Stimulated activated CD4-positive, alpha-beta T cell treated with anti-CD3 and anti-CD28 coated beads, Interleukin-4, amount 100 ng/mL, for 24 hours (primary cell): ENCODE results near the gene RUFY1.
A peak's percentile ranks its signal among the peaks of the same experiment; 100 is the strongest.
"Not testable (repeated sequence)": the region's sequence is repeated elsewhere in the genome, so short reads cannot be mapped to it uniquely, and the experiment has no call there.

Source experiments
- DNase-seq: peaks from one replicate; pipeline ENCODE4 v3.0.0-alpha.2; 2020

RUFY1 gene, protein sequence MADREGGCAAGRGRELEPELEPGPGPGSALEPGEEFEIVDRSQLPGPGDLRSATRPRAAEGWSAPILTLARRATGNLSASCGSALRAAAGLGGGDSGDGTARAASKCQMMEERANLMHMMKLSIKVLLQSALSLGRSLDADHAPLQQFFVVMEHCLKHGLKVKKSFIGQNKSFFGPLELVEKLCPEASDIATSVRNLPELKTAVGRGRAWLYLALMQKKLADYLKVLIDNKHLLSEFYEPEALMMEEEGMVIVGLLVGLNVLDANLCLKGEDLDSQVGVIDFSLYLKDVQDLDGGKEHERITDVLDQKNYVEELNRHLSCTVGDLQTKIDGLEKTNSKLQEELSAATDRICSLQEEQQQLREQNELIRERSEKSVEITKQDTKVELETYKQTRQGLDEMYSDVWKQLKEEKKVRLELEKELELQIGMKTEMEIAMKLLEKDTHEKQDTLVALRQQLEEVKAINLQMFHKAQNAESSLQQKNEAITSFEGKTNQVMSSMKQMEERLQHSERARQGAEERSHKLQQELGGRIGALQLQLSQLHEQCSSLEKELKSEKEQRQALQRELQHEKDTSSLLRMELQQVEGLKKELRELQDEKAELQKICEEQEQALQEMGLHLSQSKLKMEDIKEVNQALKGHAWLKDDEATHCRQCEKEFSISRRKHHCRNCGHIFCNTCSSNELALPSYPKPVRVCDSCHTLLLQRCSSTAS

DNA sequence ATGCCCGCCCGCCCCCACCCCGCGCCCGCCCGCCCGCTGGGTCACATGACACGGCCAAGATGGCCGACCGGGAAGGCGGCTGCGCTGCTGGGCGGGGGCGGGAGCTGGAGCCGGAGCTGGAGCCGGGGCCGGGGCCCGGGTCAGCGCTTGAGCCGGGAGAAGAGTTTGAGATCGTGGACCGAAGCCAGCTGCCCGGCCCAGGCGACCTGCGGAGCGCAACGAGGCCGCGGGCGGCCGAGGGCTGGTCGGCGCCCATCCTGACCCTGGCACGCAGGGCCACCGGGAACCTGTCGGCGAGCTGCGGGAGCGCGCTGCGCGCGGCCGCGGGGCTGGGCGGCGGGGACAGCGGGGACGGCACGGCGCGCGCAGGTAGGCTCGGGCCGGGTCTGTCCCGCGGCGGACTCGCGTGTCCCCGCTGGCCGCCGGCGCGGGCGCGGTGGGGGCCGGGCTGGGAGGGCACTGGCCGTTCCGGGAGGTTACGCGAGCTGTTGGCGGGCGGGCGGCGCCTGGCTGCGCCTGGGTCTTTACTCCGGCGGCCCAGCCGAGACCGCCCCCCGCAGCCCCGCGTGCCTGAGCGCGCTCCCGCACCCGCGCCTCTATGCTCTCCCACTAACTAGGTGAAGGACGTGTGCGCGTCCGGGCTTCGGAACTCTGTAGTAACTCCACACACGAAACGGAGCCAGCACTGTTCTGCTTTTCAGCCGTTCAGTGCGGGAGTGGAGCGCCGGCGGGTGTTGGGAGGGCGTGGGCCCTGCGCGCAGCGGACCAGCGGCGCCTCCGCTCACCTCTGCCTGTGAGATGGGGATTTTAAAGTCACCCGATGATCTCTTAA is at the start of gene RUFY1:
Gene RUFY1, plus strand, starts transcription at position 44 of the 832 bp plus-strand sequence. Its CDS starts 16 bp downstream, at position 60.
- DNase-seq: peak; percentile 76

DNA sequence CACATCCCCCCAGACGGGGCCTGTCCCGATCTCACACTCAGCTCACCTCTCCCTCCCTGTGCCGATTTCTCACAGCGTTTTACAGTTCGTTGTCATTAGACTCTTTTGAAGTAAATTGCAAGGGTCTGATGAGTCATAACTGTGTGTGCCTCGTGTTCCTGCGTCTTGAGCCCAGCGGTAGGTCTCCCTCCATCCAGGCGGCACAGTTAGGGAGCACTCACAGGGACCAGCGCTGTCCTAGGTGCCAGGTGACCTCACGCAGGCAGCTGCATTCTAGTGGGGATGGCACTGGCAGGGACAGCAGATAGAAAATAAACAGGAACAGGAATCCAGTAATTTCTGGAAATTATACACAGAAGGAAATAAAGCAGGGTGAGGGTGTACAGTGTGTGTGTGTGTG is 48.4 kb upstream of the RUFY1 start:
- not testable (repeated sequence) for DNase-seq

DNA sequence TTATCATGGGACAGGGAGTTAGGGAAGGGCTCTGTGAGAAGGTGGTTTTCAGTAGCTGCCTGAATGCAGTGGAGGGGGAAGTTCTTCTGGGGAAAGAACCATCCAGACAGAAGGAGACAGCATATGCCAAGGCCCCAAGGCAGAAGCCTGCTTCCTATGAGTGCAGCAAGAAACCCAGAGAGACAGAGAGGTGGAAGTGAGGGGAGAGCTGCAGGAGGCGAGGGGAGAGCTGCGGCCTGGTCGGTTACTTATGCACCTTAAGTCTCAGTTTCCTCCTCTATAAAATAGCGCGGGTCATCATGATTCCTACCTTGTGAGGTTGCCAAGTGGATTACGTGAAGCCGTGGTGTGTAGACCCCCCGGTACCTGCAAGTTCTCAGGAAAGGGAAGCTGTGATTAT is 47.9 kb upstream of the RUFY1 start:
- DNase-seq: not testable (repeated sequence)

DNA sequence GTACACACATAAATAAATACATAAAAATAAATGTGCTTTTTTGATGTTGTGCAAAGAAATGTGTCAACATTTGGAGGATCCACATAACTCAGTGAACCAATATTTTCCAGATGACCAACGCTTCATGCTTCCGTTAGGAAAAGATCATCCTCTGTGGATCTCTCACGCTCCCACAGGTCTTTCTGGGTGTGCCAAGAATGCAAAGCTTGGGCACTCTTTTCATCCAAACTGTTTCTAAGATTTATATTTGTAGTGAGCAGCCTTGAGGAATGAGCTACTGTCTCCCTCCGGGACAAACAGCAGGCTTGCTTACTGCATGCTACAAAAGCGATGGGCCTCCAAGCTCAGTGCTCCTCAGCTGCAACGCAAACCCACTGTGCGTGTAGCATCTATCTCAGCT is 46.2 kb upstream of the RUFY1 start:
- DNase-seq: no peak

DNA sequence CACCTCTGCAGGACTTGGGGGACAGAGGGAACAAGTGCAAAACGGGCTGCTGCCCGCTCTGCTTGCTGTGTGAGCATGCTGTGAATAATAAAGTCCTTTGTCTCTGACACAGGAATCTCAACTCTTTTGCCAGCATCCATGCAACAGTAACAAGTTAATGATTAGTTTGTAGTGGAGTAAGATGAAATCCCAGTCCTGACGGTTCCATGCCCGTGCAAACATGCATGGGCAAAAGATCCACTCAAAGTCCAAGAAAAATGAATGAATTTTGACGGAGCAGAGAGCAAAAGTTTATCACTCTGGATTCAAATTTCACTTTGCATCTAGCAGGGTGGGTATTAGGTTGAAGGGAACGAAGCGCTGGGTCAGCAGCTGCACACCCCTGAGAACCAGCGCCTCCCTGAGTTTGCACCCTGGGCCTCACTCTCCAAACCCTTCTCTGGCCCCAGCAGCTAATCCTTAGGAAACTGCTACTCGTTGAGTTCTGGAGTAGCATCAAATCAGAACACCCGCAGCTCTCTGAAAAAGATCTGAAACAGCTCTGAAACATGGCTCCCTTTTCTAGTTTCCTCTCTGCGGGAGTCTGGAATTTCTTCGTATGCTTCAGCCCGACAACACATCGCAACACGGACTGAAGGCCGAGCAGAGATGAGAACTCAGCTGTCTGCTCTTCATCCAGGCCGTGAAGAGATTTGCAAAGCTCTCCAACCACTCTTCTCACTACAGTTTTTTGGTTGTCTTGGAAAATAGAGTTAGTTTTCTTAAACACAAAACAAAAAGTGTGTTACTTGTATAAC is 45.6 kb upstream of the RUFY1 start:
- no peak for DNase-seq

DNA sequence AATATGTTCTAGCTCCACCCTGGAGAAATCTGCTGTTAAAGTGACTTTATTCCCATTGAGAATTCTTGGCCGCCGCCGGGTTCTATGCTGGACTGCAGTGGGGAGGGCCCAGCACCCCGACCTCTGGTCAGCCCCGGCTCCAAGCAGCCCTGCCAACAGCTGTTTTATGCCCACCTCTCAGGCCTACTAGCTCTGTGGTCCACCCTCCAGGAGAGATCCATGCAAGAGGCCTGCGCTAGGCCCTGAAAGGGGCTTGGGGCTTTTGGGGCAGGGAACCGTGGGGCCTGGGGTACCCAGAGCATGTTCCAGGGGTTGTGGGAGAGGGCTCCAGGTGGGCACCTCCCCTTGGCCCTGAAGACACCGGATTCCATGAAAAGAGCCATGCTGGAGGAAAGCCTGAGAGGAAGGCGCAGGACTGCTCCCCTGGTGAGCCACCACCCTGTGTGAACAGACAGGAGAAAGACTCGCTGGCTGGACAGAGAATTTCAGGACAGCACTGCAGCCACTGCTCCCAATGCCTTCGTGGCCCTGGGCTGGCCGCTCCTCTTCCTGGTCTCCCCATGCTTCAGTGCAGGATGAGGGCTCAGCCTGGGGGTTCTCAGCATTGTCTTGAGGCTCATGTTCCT is 44.6 kb upstream of the RUFY1 start:
- no peak for DNase-seq

DNA sequence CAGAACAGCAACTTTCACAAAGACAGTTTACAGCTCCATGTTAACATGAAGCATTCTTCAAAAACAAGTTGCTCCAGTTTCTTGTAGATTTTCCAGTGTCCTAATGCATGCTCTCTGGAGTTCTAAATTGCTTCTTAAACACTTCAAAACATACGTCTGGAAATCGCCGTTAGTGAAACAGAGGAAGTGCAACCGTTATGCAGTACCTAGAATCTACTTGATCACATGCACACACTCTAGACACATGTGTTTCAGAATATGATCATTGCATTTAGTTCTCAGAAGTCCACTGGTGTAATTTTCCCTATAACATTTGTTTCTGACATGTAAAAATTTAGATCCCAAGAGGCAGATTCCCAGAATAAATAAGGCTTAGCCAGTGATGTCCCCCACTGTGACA is 41.1 kb upstream of the RUFY1 start:
- DNase-seq: no peak

DNA sequence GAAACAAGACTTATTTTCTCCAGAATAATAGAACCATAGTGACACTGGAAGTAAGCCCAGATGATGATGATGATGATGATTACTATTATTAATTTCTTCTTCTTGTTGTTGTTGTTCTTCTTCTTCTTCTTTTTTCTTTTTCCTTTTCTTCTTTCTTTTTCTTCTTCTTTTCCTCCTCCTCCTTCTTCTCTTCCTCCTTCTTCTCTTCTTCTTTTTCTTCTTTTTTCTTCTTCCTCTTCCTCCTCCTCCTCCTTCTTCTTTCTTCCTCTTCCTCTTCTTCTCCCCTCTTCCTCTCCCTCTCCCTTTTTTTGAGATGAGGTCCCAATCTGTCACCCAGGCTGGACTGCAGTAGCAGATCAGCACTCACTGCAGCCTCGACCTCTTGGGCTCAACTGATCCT is 40.5 kb upstream of the RUFY1 start:
- no peak for DNase-seq

DNA sequence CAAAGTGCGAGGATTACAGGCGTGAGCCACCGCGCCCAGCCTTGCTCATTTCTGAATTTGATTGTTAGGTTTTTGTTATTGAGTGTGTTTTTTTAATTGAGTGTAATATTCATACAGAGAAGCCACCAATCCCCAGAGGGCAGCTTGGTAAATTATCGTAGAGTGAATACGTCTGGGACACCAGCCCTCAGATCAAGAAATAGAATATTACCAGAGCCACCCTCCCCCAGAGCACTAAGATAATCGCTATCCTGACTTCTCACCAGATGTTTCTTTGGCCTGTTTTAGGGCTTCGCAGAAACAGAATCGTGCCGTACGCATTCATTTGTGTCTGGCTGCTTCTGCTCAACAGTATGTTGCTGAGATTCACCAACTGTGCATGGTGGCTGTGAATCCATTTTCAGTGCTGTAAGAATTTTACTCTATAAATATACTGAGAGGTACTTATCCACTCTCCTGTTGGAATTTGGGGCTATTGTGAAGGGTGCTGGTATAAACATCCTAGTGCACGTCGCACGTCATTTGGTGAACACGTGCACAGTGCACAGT is 37.8 kb upstream of the RUFY1 start:
- no peak for DNase-seq

DNA sequence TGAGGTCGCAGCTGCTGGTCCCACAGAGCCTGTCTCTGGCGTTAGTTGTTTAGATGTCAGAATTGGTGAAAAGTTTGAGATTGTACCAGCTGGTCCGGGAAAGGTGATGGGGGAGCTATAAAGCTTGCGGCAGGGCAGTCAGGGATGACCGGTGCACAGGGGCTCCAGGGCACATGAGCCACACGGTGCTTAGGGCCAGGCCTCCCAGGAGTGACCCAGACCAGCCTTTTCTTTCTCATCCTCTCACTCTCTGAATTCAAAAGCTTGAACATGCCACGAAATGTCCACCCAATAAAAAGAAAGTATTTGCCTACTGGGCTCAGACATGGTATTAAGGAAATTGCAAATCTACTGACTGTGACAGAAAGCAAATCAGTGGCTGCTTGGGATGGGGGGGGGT is 34.9 kb upstream of the RUFY1 start:
- DNase-seq: not testable (repeated sequence)

DNA sequence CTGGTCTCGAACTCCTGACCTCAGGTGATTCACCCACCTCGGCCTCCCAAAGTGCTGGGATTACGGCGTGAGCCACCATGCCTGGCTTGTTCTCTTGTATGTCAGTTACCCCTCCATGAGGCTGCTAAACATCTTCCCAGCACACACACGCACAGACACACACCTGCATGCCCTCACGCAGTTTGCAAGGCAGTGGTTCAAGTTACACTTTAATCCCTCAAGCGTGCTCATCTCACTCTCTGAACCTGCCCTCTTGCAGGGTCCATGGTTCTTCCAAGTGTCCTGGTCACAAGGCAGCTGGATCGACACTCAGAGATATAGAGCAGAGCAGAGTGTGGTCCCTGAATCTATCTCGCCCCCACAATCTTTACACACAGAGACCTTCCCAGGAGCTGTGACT is 34.1 kb upstream of the RUFY1 start:
- DNase-seq: no peak

DNA sequence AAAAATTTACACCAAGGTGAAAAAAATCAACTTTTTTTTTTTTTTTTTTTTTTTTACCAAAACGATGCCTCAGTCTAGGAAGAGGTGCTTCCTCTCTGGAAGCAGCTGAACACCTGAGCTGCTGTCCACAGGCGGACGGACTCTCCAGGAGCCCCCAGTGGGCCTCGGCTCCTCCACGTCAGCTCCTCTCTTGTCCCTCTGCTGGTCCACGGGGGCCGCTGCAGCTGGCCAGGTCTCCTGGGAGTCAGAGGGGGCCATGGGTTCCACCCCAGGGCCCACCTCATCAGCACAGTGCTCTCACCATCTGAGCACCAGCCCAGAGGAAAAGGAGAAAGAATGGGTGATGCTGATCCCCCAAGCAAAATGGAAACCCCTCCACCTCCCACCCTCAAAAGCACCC is 32.6 kb upstream of the RUFY1 start:
- not testable (repeated sequence) for DNase-seq

DNA sequence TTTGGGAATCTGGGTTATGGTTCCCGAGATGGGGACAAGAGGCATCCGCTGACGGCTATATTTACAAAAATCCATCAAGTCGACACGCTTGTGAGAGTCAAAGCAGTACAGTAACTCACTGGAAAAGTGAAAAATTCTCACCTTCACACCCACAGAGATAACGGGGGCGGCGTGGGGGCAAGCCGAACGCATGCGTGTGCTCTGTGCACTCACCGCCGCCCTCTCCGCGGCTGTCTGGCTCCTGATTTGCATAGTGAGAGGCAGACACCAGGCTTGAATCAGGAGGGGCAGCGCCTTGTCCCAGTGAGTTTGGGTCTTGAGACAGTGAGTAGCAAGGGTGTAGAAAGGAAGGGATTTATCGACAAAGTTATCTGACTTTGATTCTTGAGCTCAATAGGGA is 32.0 kb upstream of the RUFY1 start:
- DNase-seq: not testable (repeated sequence)

DNA sequence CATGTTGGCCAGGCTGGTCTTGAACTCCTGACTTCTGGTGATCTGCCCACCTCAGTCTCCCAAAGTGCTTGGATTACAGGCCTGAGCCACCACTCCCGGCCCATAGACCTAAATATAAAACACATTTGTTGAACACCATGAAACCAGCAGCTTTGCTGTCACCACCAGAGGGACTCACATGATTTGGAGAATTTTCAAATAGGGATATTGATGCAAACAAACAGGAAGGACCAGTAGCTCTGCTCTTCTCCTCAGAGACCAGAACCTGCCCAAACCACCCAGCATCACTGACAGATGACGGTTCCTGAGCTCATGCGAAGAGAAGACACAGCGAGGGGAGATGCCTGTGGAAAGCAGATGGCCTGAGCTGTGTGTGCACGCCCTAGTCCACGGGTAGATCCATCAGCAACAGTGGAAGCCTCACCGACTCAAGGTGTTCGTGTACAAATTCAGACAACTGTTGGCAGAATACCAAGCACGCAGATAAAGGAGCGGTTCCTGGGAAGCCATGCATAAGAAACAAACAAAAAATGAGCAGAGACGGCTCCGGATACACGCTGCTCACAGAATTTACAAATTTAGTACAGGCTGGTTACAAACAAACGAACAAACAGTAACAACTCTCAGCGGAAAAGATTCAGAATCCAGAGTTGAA is 30.8 kb upstream of the RUFY1 start:
- DNase-seq: not testable (repeated sequence)

DNA sequence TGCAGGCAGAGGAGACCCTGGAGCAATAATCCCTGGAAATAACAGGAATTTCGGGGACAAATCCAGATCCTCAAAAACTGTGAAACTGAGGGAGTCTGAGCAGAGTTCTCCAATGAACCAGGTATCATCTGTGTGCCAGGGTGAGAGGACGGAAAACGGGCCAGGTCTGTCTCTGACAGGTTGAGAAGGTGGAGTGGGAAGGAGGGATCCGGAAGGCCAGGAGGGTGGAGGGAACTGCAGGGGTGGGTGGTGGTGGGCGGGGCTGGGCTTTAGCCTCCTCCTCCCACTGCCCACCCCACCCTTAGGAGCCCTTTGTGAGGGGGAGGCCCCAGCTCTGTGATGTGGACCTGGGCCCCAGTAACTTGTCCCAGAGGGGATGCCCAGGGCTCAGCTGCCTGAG is 28.2 kb upstream of the RUFY1 start:
- not testable (repeated sequence) for DNase-seq

DNA sequence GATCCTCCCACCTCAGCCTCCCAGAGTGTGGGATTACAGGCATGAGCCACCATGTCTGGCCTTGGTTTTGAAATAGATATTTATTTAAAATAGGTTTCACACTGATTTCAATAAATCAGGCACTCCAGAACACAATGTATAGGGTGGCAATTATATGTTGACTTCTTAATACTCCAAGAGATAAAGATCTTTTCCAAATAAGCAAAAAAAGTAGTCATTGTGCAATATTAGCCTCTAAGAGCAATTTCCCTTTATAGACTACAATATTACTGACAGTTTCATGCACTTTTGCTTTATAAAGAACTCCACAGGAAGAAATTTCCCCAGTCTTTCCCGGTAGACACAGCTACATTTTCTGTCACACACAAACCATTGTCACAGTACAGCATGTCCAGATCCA is 23.4 kb upstream of the RUFY1 start:
- DNase-seq: no peak

DNA sequence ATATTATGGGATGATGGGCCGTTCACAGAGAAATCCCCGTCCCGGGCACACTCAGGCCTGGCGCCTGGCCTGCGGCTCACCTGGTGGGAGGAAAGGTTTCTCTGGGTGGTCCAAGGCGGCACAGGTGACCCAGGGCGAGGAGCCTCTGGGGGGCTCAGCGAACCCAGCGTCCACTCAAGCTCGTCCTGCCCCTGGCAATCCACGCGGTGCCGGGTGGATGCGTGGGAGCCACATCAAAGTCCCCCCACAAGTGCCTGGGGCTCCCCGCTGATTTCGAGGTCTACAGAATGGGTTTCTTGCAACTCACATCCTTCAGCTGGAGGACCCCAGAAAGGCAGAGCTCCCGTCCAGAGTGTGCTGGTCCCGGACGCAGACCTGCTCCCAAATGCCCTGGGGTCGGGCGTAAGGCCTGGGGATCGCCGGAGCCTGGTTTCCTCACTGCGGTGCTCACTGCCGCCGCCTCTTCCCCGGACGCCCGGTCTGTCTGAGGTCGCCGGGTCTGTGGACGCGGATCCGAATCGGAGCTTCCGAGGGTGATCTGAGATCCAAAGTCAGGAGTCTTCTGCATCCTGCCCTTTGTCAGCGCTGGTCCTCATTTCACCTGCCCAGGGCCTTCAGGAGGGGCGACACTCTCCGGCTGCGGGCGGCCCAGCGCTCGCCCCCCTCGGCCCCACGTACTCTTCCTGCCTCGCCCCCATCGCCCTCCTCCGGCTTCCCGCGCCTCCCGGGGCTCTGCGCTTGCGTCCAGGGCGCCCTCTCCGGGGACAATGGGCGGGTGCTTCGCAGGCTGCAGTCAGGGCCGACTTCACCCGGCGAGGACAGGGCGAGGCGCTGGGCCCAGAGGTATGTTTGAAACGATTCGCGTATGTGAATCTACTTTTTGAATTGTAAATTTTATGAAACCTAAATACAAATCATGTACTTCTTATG is 20.0 kb upstream of the RUFY1 start:
- DNase-seq: peak; percentile 66

DNA sequence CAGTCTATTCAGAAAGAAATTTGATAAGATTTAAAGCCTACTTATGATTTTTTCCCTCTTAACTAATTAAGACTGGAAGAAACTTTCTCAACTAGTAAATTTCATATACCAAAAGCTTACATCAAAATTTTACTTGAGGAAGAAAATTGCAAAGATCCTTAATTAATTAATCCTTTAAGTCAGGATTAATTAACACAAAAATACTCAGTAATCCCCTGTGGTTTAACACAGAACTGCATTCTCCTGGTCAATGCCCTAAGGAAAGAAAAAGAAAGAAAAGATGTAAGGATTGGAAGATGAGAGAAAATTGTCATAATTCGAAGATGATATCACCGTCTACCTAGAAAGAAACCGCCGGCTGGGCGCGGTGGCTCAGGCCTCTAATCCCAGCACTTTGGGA is 17.3 kb upstream of the RUFY1 start:
- no peak for DNase-seq

DNA sequence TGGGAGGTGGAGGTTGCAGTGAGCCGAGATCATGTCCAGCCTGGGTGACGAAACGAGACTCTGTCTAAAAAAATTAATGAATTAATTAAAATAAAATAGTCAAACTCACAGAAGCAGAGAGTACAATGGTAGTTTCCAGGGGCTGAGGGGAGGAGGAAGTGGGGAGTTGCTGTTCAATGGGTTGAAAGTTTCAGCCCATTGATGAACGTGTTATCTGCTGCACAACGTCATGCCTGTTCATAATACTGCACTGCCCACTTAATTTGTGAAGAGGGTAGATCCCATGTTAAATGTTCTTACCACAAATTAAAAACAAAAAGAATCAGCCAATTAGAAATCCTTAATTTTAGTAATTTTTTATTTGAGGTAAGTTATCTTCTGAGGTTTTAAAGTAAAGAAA is 16.4 kb upstream of the RUFY1 start:
- no peak for DNase-seq

DNA sequence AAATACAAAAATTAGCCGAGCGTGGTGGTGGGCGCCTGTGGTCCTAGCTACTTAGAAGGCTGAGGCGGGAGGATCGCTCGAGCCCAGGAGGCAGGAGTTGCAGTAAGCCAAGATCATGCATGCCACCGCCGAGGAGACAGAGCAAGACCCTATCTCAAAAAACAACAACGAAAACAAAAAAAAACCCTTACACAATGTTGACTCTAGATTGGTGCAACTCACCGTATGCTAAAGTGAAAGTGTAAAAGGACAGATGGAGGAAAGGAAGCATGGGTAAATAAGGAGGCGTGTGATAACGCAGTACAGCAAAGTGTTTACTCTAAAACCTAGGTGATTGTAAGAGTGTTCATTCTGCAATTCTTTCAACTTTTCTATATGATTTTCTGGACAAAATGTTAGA is 15.9 kb upstream of the RUFY1 start:
- no peak for DNase-seq
